IPS DF 4.7 (cell line): Measurements from ENCODE around the gene WWC1.

ENCODE experiments used
- DNase-seq: peaks from one replicate; pipeline ENCODE4 v3.0.0-alpha.2; 2013; ENCODE audit warnings: low spot score; ENCODE audit errors: extremely low read depth

Gene WWC1

GRCh38 chr5:168438349-168438748 is 146.9 kb downstream of the WWC1 start:
- DNase-seq, result no peak

- no peak for DNase-seq
Measured at GRCh38 chr5:168443533-168443932, 152.1 kb downstream of the WWC1 start.

GRCh38 chr5:168443950-168444700 is 152.7 kb downstream of the WWC1 start:
- DNase-seq, result no peak

- no peak for DNase-seq
Measured at GRCh38 chr5:168446983-168447619, 155.7 kb downstream of the WWC1 start.

- no peak for DNase-seq
Measured at GRCh38 chr5:168447808-168448207, 156.4 kb downstream of the WWC1 start.

GRCh38 chr5:168449166-168449565 is 157.7 kb downstream of the WWC1 start:
- DNase-seq, result no peak

GRCh38 chr5:168451565-168451964 is 160.1 kb downstream of the WWC1 start:
- no peak for DNase-seq

- DNase-seq, result no peak
Measured at GRCh38 chr5:168455201-168455600, 163.8 kb downstream of the WWC1 start.

- DNase-seq, result no peak
Measured at GRCh38 chr5:168457542-168457941, 166.1 kb downstream of the WWC1 start.

- no peak for DNase-seq
Measured at GRCh38 chr5:168460606-168461005, 169.2 kb downstream of the WWC1 start.

- DNase-seq, result no peak
Measured at GRCh38 chr5:168463081-168463480, 171.6 kb downstream of the WWC1 start.

GRCh38 chr5:168464214-168464613 is 172.8 kb downstream of the WWC1 start:
- DNase-seq, result no peak

- no peak for DNase-seq
Measured at GRCh38 chr5:168464641-168465040, 173.2 kb downstream of the WWC1 start.

GRCh38 chr5:168467755-168468330 is 176.4 kb downstream of the WWC1 start:
- DNase-seq, result no peak

GRCh38 chr5:168468836-168469235 is 177.4 kb downstream of the WWC1 start:
- no peak for DNase-seq

GRCh38 chr5:168469816-168470215 is 178.4 kb downstream of the WWC1 start:
- no peak for DNase-seq

- no peak for DNase-seq
Measured at GRCh38 chr5:168471785-168472184, 180.3 kb downstream of the WWC1 start.

GRCh38 chr5:168472329-168472728 is 180.9 kb downstream of the WWC1 start:
- DNase-seq, result no peak

GRCh38 chr5:168474319-168474718 is 182.9 kb downstream of the WWC1 start:
- no peak for DNase-seq

- no peak for DNase-seq
Measured at GRCh38 chr5:168477060-168477459, 185.6 kb downstream of the WWC1 start.

- no peak for DNase-seq
Measured at GRCh38 chr5:168479166-168479565, 187.7 kb downstream of the WWC1 start.

GRCh38 chr5:168480601-168481000 is 189.2 kb downstream of the WWC1 start:
- DNase-seq, result no peak

- no peak for DNase-seq
Measured at GRCh38 chr5:168481330-168481788, 189.9 kb downstream of the WWC1 start.
